GM12892 (cell line): Measurements from ENCODE around the gene ADSL.

Experiments
- DNase-seq: peaks from one replicate; pipeline ENCODE4 v3.0.0; 2011; ENCODE audit not compliant: insufficient read length
- FAIRE-seq: peaks from 2 replicates; lab custom pipeline; 2011; peaks lifted over from hg19 to GRCh38; lab: Jason Lieb, UNC
- POLR2A ChIP-seq: IDR thresholded peaks from 2 replicates; pipeline ENCODE4 v1.6.1; 2011; ENCODE audit warnings: low read depth, low read length, control low read depth
- POLR2AphosphoS5 ChIP-seq: IDR thresholded peaks from 2 replicates; pipeline ENCODE4 v1.6.1; 2011; ENCODE audit warnings: low read depth, low read length, control low read depth
- TAF1 ChIP-seq: IDR thresholded peaks from 2 replicates; pipeline ENCODE4 v1.6.1; 2011; ENCODE audit warnings: low read depth, mild to moderate bottlenecking, control low read depth, low read length, borderline replicate concordance

ADSL gene

DNA sequence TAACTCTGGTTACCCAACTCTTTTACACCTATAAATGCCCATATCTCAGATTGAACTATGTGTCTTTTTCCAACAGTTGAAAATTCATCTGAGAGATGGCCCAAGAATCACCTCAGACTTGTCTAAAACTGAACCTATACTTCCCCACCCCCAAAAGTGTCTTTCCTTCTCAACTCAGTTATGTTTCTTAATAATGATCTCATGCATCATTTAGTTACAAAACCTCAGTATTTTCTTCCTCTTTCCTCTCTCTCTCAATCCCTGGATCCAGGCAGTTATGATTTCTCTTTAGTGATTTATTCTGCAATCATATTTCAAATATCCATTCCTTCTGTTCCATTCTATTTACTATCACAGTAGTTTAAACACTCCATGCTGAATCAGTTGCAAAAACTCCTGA, 32.3 kb upstream of the ADSL start:
- no peak for TF ChIP-seq POLR2AphosphoS5
- no peak for TF ChIP-seq POLR2A
- no peak for TF ChIP-seq TAF1
- DNase-seq = no peak

DNA sequence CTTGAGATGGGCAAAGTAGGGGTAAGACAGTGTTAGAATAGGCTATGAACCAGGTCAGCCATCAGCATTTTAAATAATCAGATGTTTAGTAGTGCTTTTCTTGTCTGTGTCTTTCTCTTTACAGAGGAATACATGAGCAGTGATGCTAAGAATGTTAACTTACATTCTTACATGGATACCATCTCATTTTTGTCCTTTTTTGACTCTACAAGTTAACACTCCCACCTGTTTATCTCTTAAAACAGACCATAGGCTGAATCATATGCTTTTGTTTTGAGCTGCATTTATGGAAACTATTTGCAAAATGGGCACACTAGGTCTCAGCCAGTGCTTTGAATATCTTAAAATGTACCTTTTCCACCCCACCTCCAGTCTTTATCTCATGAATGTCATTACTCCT, 25.6 kb upstream of the ADSL start:
- DNase-seq = no peak

More for the DNA sequence above, 32.3 kb upstream of the ADSL start:
- FAIRE-seq = no peak

DNA sequence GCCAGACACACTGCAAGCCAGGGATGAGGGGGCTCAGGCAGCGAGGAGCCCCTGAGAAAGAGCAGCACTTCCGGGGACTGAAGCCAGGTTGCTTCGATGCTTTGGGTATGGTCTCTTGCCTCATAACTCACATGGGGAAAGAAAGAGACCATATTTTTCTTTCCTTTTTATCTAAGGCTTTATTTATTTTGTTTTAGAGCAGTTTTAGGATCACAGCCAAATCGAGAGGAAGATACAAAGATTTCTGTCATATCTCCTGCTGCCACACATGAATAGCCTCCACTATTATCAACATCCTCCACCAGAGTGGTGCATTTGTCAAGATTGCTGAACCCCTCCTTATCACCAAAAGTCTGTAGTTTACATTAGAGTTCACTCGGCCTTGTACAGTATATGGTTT, 24.3 kb upstream of the ADSL start:
- DNase-seq (no peak), FAIRE-seq (no peak)
- TF ChIP-seq POLR2AphosphoS5 = no peak
- TF ChIP-seq POLR2A = no peak
- TF ChIP-seq TAF1 = no peak

More for the DNA sequence above, 25.6 kb upstream of the ADSL start:
- TF ChIP-seq POLR2A = no peak
- TF ChIP-seq POLR2AphosphoS5 = no peak
- TF ChIP-seq TAF1 = no peak
- FAIRE-seq = no peak

DNA sequence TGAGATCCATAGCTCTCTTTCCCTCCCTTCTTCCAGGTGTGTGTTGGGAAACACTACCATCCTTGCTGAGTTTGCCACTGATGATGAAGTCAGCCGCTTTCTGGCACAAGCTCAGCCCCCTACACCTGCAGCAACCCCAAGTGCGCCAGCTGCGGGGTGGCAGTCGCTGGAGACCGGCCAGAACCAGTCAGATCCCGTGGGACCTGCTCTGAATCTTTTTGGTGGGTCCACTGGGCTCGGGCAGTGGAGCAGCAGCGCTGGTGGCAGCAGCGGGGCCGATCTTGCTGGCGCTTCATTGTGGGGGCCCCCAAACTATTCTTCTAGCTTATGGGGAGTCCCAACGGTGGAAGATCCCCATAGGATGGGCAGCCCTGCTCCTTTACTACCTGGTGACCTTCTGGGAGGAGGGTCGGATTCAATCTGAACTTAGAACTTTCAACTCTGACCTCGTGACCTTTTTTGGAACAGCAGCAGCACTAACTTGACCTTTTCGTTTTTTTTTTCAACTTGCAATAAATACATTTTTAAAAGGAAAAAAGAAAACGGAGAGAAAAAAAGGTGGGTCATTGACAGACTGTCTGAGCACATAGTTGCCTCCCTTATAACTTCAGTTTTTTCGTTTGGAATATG, 23.4 kb upstream of the ADSL start:
- TF ChIP-seq POLR2A (no peak), POLR2AphosphoS5 (no peak), TAF1 (no peak)
- DNase-seq = no peak
- FAIRE-seq = no peak

DNA sequence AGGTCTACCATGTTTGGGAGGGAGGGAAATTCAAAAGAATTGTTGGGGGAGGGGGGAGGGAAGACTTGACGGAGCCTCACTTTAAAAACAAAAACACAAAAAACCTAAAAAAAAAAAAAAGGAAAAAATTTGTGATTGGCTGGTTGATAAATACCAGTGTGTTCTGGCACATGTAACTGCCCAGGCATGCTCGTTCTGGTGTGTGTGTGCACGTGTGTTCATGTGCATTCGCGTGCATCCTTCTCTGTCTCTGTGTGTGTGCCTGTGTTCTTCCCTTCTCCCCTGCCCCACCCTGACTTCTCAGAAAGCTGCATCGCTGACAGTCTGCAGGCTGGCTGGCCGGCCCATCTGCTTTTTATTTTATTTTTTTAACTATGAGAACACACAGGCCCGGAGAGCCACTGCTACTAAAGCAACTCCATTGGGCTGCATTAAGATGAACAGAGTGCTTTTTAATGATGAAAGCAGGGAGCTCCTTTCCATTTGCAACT, 22.6 kb upstream of the ADSL start:
- DNase-seq = no peak
- TF ChIP-seq TAF1 (no peak), POLR2AphosphoS5 (no peak), POLR2A (no peak)
- no peak for FAIRE-seq

DNA sequence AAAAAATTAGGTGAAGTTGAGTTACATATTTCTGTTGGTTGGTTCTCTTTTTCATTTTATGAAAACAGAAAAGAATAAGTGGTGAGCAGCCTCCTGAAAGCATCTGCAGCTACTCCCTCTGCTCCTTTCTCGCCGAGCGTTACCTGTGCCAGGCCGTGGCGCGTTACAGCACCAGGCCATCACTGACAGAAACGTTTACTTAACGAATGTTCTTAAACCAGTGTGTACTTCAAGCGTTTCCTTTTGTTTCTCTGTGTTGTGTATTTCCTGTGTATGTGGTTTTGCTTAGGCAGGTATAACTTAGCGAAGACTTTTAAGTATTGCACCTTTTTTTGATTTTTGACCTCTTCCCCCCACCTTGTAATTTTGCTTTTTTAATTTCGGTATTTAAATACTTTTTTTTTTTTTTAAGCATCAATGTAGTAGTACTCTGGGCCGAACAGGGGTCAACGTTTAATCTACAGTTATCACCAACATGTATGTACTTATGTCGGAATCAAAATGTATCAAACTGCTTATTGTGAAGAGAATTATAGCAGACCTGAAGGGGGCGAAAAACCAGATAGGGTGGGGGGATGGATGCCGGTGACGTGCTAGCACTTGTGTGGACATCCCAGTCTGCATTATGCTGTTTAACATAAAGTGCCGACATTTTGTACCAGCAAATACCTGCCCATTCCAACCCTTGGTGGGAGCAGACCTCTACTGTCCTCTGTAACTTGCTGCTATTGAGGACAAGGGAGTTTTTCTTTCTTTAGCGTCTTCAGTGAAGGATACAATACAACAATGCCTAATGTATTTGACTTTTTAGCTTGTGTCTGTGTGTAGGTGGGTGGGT, 21.6 kb upstream of the ADSL start:
- no peak for TF ChIP-seq TAF1
- TF ChIP-seq POLR2AphosphoS5 = no peak
- TF ChIP-seq POLR2A = no peak
- no peak for DNase-seq
- FAIRE-seq = peak; percentile 85

DNA sequence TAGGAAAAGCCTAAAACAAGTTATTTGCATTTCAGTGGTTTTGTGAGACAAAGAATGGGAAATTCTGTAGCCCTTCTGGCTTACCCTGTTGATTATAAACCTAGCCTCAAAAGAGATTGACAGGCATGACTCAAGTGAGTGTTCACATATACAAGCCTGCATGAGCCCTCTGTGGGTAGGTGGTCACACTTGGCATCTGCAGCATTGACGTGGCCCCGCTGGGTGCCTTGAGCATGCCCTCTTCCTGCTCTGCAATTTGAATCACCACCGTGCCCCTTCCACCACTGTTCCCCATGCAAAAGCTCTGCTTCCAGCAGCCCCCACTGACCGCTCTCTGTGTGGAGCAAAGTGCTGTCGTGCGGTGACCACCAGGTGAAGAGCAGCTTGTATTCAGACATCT, 21.0 kb upstream of the ADSL start:
- TF ChIP-seq POLR2AphosphoS5 = no peak
- FAIRE-seq = peak; percentile 86
- no peak for DNase-seq

DNA sequence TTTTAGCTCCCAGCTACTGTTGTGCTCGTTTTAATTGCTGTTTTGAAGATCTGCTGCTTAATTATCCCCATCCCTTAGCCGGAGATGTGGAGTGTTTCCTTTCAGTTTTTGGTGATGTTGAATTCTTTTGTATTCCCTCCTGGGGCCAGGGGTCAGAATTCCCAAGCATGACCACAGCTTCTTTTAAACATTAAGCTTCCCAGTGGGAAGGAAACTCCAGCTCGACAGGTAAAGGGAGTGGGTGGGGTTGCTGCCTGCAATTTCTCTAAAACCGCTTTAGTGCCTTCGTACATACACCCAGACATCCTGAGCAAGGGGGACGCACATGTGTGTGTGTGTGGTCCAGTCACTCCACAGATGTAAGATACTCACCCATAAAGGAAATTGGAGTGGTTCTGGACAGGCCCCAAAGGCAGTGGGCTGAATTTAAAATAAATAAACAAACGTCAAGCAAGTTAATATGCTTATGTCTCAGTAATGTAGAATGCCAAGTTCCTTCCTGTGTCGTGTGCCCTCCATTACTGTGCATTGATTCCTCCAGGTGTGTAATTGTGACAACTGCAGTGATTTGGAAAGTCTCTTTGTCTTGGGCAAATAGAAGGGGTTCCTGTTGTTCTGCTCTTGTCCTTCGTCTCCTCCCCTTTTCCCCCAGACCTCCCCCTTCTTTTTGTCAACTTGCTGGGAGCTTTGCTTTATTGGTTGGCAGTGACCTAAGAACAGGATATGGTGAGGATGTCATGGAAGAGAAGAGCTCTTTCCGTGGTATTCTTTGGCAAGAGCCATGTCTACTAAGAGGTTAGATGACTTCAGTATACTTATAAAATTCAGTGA, 19.2 kb upstream of the ADSL start:
- FAIRE-seq = no peak
- TF ChIP-seq POLR2A (no peak), POLR2AphosphoS5 (no peak), TAF1 (no peak)

DNA sequence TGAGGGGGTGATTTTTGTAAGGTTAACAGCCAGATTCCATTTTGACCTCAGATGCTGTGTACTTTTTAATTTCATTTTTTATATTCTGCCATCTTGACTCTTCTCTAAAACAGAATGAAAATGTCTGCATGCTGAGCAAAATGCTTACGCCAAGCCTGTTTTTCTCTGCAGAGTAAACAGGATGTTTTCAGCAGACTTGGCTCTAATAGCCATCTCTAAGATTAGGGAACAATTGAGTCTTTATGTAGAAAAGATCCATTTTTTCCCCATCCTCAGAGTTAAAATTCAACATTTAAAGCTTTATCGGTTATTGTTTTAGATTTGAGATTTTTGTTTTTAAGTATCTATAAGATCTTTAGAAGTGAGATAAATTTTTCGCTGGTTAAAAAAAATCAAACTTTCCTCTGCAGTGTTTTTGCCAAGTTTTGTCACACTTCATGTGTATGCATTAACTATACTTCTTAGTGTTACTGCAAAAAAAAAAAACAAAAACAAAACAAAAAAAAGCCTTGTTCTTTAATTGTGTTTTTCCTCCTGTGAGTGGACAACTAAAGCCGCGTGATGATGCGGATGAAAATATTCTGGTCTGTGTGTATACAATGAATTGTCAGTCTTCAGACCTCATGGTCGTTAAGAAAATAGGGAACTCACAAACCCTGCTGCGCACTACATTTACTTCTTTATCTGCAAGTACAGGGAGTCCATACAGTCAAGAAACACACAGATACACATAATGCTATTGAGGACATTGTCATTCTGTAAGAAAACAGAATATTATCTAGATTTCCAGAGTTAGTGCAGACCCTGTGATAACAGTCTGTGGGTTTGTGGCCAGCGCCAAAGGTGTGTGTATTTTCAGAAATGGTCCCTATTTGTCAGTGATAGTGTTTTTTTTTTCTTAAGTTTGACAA, 17.5 kb upstream of the ADSL start:
- TF ChIP-seq POLR2AphosphoS5 (no peak), TAF1 (no peak), POLR2A (no peak)
- DNase-seq (no peak), FAIRE-seq (no peak)

More for the DNA sequence above, 19.2 kb upstream of the ADSL start:
- no peak for DNase-seq

DNA sequence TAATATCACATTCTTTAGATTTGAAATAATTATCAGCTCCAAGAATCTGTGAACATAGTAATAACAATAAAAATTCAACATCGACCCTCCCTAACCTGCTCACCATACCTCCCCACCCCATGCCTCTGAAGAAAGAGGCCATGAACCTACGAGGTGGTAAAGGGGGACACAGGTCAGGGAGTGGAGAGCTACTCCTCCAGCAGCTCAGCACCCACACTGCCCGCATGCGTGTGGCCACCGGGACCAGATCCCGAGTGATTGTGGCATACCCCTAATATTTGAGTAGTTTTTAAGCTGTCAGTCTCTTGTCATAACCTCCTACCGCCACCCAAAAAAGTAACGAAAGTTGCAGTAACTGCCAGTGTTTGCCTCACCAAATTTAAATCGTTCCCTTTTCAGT, 16.8 kb upstream of the ADSL start:
- no peak for TF ChIP-seq TAF1
- TF ChIP-seq POLR2AphosphoS5 = no peak
- no peak for TF ChIP-seq POLR2A
- FAIRE-seq (no peak), DNase-seq (no peak)

DNA sequence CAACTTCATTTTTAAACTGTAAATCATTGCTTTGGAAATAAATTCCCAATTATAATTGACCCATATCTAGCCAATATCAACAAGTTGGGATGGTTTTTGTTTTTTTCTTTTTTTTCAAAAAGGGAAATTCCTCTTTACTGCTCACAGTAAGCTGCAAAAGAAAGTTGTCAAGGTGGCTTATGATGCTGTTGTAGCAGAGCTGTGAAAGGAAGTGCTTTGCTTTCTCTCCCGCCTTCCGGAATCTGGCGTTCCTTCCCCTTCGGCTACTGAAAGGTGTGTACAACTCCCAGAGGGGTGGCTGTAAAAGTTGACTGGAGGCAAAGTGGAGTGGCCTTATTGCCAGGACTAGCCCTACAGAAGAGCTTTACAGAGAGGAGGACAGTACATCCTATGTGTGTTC, 16.2 kb upstream of the ADSL start:
- no peak for TF ChIP-seq TAF1
- no peak for TF ChIP-seq POLR2AphosphoS5
- TF ChIP-seq POLR2A = no peak
- no peak for DNase-seq
- FAIRE-seq = no peak
